Stimulated activated CD4-positive, alpha-beta T cell treated with anti-CD3 and anti-CD28 coated beads, Interleukin-4, amount 100 ng/mL, for 48 hours (primary cell): Measurements from ENCODE around the gene ADIPOR2.

Experiments
- DNase-seq, 2 donors: peaks; one replicate each; pipeline ENCODE4 v3.0.0-alpha.2; 2020; ENCODE audit warnings: low read depth in 2 of 2

The ADIPOR2 gene

GRCh38 chr12:1737652-1738286 lies 46.9 kb downstream of the ADIPOR2 start:
- DNase-seq: no peak

GRCh38 chr12:1738446-1738845 lies 47.6 kb downstream of the ADIPOR2 start:
- no peak for DNase-seq

GRCh38 chr12:1739368-1739767 lies 48.5 kb downstream of the ADIPOR2 start:
- no peak for DNase-seq

- DNase-seq: no peak
Observed at GRCh38 chr12:1740161-1740948, 49.5 kb downstream of the ADIPOR2 start.

GRCh38 chr12:1741154-1741949 lies 50.5 kb downstream of the ADIPOR2 start:
- DNase-seq: no peak

GRCh38 chr12:1744932-1745331 lies 54.1 kb downstream of the ADIPOR2 start:
- DNase-seq: no peak

- DNase-seq: no peak
Observed at GRCh38 chr12:1747609-1748008, 56.7 kb downstream of the ADIPOR2 start.

GRCh38 chr12:1749019-1749418 lies 58.1 kb downstream of the ADIPOR2 start:
- DNase-seq: no peak

GRCh38 chr12:1750300-1750699 lies 59.4 kb downstream of the ADIPOR2 start:
- no peak for DNase-seq

- no peak for DNase-seq
Observed at GRCh38 chr12:1758376-1758775, 67.5 kb downstream of the ADIPOR2 start.

GRCh38 chr12:1758887-1759286 lies 68.0 kb downstream of the ADIPOR2 start:
- no peak for DNase-seq

- no peak for DNase-seq
Observed at GRCh38 chr12:1760566-1761382, 69.9 kb downstream of the ADIPOR2 start.

GRCh38 chr12:1761857-1762256 lies 71.0 kb downstream of the ADIPOR2 start:
- no peak for DNase-seq

GRCh38 chr12:1763153-1763552 lies 72.3 kb downstream of the ADIPOR2 start:
- DNase-seq: no peak

- DNase-seq: no peak
Observed at GRCh38 chr12:1766110-1766509, 75.2 kb downstream of the ADIPOR2 start.

- DNase-seq: no peak
Observed at GRCh38 chr12:1767407-1768090, 76.7 kb downstream of the ADIPOR2 start.

GRCh38 chr12:1768615-1769014 lies 77.7 kb downstream of the ADIPOR2 start:
- no peak for DNase-seq

- DNase-seq: no peak
Observed at GRCh38 chr12:1769809-1770494, 79.1 kb downstream of the ADIPOR2 start.

- no peak for DNase-seq
Observed at GRCh38 chr12:1773937-1774655, 83.2 kb downstream of the ADIPOR2 start.
